Measurements from ENCODE around the gene NHERF2.
A peak's percentile ranks its signal among the peaks of the same experiment; 100 is the strongest.

Gene NHERF2

GRCh38 chr16:2025878-2026460, 733 bp upstream of the NHERF2 start:
- DNase-seq, result peak; percentile 5
- Histone ChIP-seq H2AFZ (ENCODE audit: low read length) (no peak overlapping the region), H3K27me3 (replicated peaks; ENCODE audit: insufficient read depth, low read length) (peaks cover 46% of the 10 kb centered on the region), H3K4me2 (ENCODE audit: low read depth, low read length) (peak overlapping the region; percentile 57; the same call in 1 of the 2 replicates), H3K79me2 (ENCODE audit: low read length) (no peaks in the 10 kb centered on the region), H3K9me3 (replicated peaks; ENCODE audit: insufficient read depth, low read length) (no peaks in the 10 kb centered on the region), H4K20me1 (ENCODE audit: insufficient read depth, low read length) (no peaks in the 10 kb centered on the region), H3K4me3 (ENCODE audit: low read length) (no peak overlapping the region), H3K36me3 (replicated peaks; ENCODE audit: insufficient read depth, low read length) (no peaks in the 10 kb centered on the region), H3K4me1 (ENCODE audit: low read length) (peaks cover 5% of the 10 kb centered on the region; the same call in 1 of the 2 replicates), H3K9ac (ENCODE audit: low read length) (no peak overlapping the region), H3K27ac (ENCODE audit: low read length) (no peak overlapping the region), H3K9me2 (replicated peaks; ENCODE audit: insufficient read depth, low read length) (no peaks in the 10 kb centered on the region), H3F3A (ENCODE audit: insufficient read depth, low read length) (no peaks in the 10 kb centered on the region; the same call in 1 of the 2 replicates)
- TF ChIP-seq EZH2phosphoT487 (IDR thresholded peaks at IDR 0.05; ENCODE audit: low read length) (no peak), CTCF (IDR thresholded peaks at IDR 0.05; ENCODE audit: low read length) (no peak), EZH2 (optimal IDR thresholded peaks at IDR 0.05; ENCODE audit: low read depth, low read length) (no peak)

GRCh38 chr16:2027024-2028010, 615 bp downstream of the NHERF2 start:
- Histone ChIP-seq H3K36me3 (replicated peaks; ENCODE audit: insufficient read depth, low read length) (no peaks in the 10 kb centered on the region), H3K4me1 (ENCODE audit: low read length) (peaks cover 8% of the 10 kb centered on the region; the same call in 1 of the 2 replicates), H3K9ac (ENCODE audit: low read length) (no peak overlapping the region), H3K27ac (ENCODE audit: low read length) (no peak overlapping the region), H3F3A (ENCODE audit: insufficient read depth, low read length) (no peaks in the 10 kb centered on the region; the same call in 1 of the 2 replicates), H2AFZ (ENCODE audit: low read length) (no peak overlapping the region), H3K4me3 (ENCODE audit: low read length) (peak overlapping the region; percentile 34; the same call in 1 of the 2 replicates), H3K27me3 (replicated peaks; ENCODE audit: insufficient read depth, low read length) (peaks cover 39% of the 10 kb centered on the region), H3K9me2 (replicated peaks; ENCODE audit: insufficient read depth, low read length) (no peaks in the 10 kb centered on the region), H3K4me2 (ENCODE audit: low read depth, low read length) (peak overlapping the region; percentile 62; the same call in 1 of the 2 replicates), H3K79me2 (ENCODE audit: low read length) (no peaks in the 10 kb centered on the region), H4K20me1 (ENCODE audit: insufficient read depth, low read length) (no peaks in the 10 kb centered on the region), H3K9me3 (replicated peaks; ENCODE audit: insufficient read depth, low read length) (no peaks in the 10 kb centered on the region)
- no peak for TF ChIP-seq CTCF (IDR thresholded peaks at IDR 0.05; ENCODE audit: low read length)
- no peak for TF ChIP-seq EZH2 (optimal IDR thresholded peaks at IDR 0.05; ENCODE audit: low read depth, low read length)
- no peak for TF ChIP-seq EZH2phosphoT487 (IDR thresholded peaks at IDR 0.05; ENCODE audit: low read length)
- DNase-seq, result peak; percentile 7

DNA sequence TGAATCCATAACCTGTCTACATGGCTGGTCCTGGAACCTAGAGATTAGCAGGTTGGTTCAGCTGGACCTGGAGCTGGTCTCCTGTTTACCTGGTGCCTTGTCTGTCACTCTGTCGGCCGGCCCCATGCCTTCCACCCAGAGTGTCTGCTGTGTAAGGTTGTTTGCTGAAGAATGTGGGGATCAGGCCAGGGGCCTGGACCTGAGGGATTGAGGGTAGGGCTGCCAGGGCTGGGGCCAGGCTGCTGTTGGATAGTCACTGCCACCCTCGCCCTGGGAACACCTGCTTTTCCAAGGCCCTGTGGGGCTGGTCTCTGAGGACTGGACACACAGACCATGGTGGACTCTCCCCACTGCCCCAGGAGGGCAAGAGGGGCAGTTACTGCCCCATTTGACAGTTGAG, 1.4 kb downstream of the NHERF2 start:
- Histone ChIP-seq H3K9me3 (replicated peaks; ENCODE audit: insufficient read depth, low read length) (no peaks in the 10 kb centered on the region), H3K4me3 (ENCODE audit: low read length) (no peak overlapping the region), H2AFZ (ENCODE audit: low read length) (no peak overlapping the region), H3K36me3 (replicated peaks; ENCODE audit: insufficient read depth, low read length) (no peaks in the 10 kb centered on the region), H3K9me2 (replicated peaks; ENCODE audit: insufficient read depth, low read length) (no peaks in the 10 kb centered on the region), H3K27ac (ENCODE audit: low read length) (no peak overlapping the region), H3K4me1 (ENCODE audit: low read length) (peaks cover 8% of the 10 kb centered on the region; the same call in 1 of the 2 replicates), H3F3A (ENCODE audit: insufficient read depth, low read length) (no peaks in the 10 kb centered on the region; the same call in 1 of the 2 replicates), H3K27me3 (replicated peaks; ENCODE audit: insufficient read depth, low read length) (peaks cover 39% of the 10 kb centered on the region), H3K79me2 (ENCODE audit: low read length) (no peaks in the 10 kb centered on the region), H3K9ac (ENCODE audit: low read length) (no peak overlapping the region), H3K4me2 (ENCODE audit: low read depth, low read length) (no peak overlapping the region), H4K20me1 (ENCODE audit: insufficient read depth, low read length) (no peaks in the 10 kb centered on the region)
- peak; percentile 5 for DNase-seq
- TF ChIP-seq CTCF (IDR thresholded peaks at IDR 0.05; ENCODE audit: low read length) (no peak), EZH2phosphoT487 (IDR thresholded peaks at IDR 0.05; ENCODE audit: low read length) (no peak), EZH2 (optimal IDR thresholded peaks at IDR 0.05; ENCODE audit: low read depth, low read length) (no peak)
